Mesendoderm (in vitro differentiated cells): Measurements from ENCODE around the gene CCDC137.

ENCODE experiments used
- DNase-seq: peaks from one replicate; pipeline ENCODE4 v3.0.0; 2013
- H2AK5ac ChIP-seq: 2 replicates; pipeline ENCODE4 v1.6.1; 2013; ENCODE audit warnings: low read length, inconsistent platforms
- H2BK120ac ChIP-seq: 2 replicates; pipeline ENCODE4 v1.6.1; 2013; ENCODE audit warnings: low read depth, mild to moderate bottlenecking, low read length, moderate library complexity, mixed read lengths
- H2BK15ac ChIP-seq: replicated peaks from 2 replicates; pipeline ENCODE4 v1.6.1; 2013; ENCODE audit warnings: low read depth, mild to moderate bottlenecking, moderate library complexity
- H2BK5ac ChIP-seq: 2 replicates; pipeline ENCODE4 v1.6.1; 2013; ENCODE audit warnings: low read length, inconsistent platforms
- H3K18ac ChIP-seq: 2 replicates; pipeline ENCODE4 v1.6.1; 2013; ENCODE audit warnings: mild to moderate bottlenecking, low read length, mixed read lengths
- H3K23ac ChIP-seq: one replicate; pipeline ENCODE4 v1.6.1; 2013; ENCODE audit warnings: low read length
- H3K27ac ChIP-seq: 2 replicates; pipeline ENCODE4 v1.5.1; 2013; ENCODE audit warnings: low read depth, mild to moderate bottlenecking, inconsistent platforms, low read length, moderate library complexity
- H3K27me3 ChIP-seq: 2 replicates; pipeline ENCODE4 v1.6.1; 2013; ENCODE audit warnings: low read length, control low read depth, mild to moderate bottlenecking, inconsistent platforms; ENCODE audit not compliant: insufficient read depth, poor library complexity
- H3K36me3 ChIP-seq: 2 replicates; pipeline ENCODE4 v1.6.1; 2013; ENCODE audit warnings: low read length, inconsistent platforms; ENCODE audit not compliant: control insufficient read depth, insufficient read depth
- H3K4ac ChIP-seq: one replicate; pipeline ENCODE4 v1.6.1; 2013; ENCODE audit warnings: low read depth, mild to moderate bottlenecking, low read length, moderate library complexity
- H3K4me1 ChIP-seq: 2 replicates; pipeline ENCODE4 v1.6.1; 2013; ENCODE audit warnings: low read depth, low read length, inconsistent platforms; ENCODE audit not compliant: control insufficient read depth
- H3K4me2 ChIP-seq: 2 replicates; pipeline ENCODE4 v1.6.1; 2013; ENCODE audit warnings: low read length
- H3K4me3 ChIP-seq: 2 replicates; pipeline ENCODE4 v1.5.1; 2013; ENCODE audit warnings: mild to moderate bottlenecking, low read length
- H3K56ac ChIP-seq: one replicate; pipeline ENCODE4 v1.6.1; 2013; ENCODE audit warnings: low read length
- H3K79me1 ChIP-seq: 2 replicates; pipeline ENCODE4 v1.6.1; 2013; ENCODE audit warnings: low read length, inconsistent platforms
- H3K79me2 ChIP-seq: 2 replicates; pipeline ENCODE4 v1.6.1; 2013; ENCODE audit warnings: mild to moderate bottlenecking, low read length; ENCODE audit not compliant: control insufficient read depth, insufficient read depth
- H3K9ac ChIP-seq: 2 replicates; pipeline ENCODE4 v1.6.1; 2013; ENCODE audit warnings: low read length, inconsistent platforms
- H4K5ac ChIP-seq: one replicate; pipeline ENCODE4 v1.6.1; 2013; ENCODE audit warnings: low read length
- H4K8ac ChIP-seq: one replicate; pipeline ENCODE4 v1.6.1; 2013; ENCODE audit warnings: low read depth, mild to moderate bottlenecking, control low read depth, low read length, moderate library complexity
- WGBS: extraction: QIAGEN DNeasy Blood & Tissue Kit; methylation state at CpG from one replicate; pipeline ENCODE4 v1.1.7; 2013; ENCODE audit warnings: low lambda C conversion rate, missing lambda C conversion rate; ENCODE audit not compliant: insufficient coverage; ENCODE audit errors: extremely low coverage; 5-methylcytosine and 5-hydroxymethylcytosine counted together

The CCDC137 gene

DNA sequence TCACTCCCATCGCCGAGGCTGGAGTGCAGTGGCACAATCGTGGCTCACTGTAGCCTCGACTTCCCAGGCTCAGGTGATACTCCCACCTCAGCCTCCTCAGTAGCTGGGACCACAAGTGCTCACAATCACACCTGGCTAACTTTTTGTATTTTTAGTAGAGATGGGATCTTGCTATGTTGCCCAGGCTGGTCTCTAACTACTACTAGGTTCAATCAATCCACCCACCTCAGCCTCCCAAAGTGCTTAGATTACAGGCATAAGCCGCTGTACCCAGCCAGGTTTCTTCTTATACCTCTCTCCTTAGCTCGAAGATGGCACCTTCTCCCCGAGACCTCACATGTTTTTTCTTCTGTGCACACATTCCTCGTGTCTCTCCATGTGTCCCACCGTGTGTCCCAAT, 26.5 kb upstream of the CCDC137 start:
- Histone ChIP-seq H3K18ac (no peak overlapping the region), H2BK15ac (no peak overlapping the region), H2AK5ac (no peak overlapping the region), H2BK120ac (no peak overlapping the region), H4K5ac (no peak overlapping the region), H3K56ac (no peak overlapping the region), H3K27ac (no peak overlapping the region), H4K8ac (no peak overlapping the region), H3K9ac (no peak overlapping the region), H3K4ac (no peak overlapping the region), H3K4me3 (no peak overlapping the region), H3K79me2 (peaks cover 16% of the 10 kb centered on the region), H3K27me3 (no peaks in the 10 kb centered on the region), H3K4me1 (no peaks in the 10 kb centered on the region), H3K79me1 (peaks cover 1% of the 10 kb centered on the region), H3K4me2 (no peak overlapping the region), H3K36me3 (no peaks in the 10 kb centered on the region), H2BK5ac (no peak overlapping the region), H3K23ac (no peak overlapping the region)
- no peak for DNase-seq
- WGBS = no CpG with 5 or more reads among the region's 9 CpGs

DNA sequence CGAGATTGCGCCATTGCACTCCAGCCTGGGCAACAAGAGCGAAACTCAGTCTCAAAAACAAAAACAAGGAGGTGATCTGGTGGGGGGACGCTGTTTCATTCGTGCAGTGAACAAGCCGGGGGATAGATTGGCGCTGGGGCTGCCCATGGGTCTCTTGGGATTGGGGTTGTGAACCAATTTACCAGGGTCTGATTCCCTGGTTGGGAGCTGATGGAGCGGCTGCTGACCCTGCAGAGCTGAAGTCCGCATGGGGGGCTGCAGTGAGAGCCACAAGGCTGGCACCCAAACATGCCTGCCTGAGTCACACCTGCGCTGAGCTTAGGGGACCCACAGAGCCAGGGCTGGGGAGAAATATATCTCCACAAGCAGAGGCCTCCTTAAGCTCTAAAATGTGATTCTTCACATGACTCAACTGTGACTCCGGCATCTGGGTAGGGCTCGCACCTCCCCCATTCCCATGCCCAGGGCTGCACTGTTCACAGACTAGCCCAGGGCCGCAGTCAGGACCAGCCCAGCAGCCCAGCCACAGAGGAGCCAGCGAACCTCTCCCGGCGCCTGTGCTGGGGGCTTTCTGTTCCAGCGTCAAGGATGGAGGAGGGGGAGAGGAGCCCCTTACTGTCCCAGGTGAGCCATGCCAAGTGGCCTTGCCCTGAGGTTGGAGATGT, 24.6 kb upstream of the CCDC137 start:
- DNase-seq = peak; percentile 31
- Histone ChIP-seq H2AK5ac (no peak overlapping the region), H2BK5ac (no peak overlapping the region), H3K36me3 (no peaks in the 10 kb centered on the region), H3K27me3 (no peaks in the 10 kb centered on the region), H3K4me2 (no peak overlapping the region), H3K4me3 (no peak overlapping the region), H3K79me2 (no peaks in the 10 kb centered on the region), H3K23ac (no peak overlapping the region), H3K56ac (no peak overlapping the region), H2BK15ac (no peak overlapping the region), H3K9ac (no peak overlapping the region), H3K4me1 (no peaks in the 10 kb centered on the region), H2BK120ac (no peak overlapping the region), H3K79me1 (no peaks in the 10 kb centered on the region), H4K8ac (no peak overlapping the region), H3K18ac (no peak overlapping the region), H3K4ac (no peak overlapping the region), H4K5ac (no peak overlapping the region), H3K27ac (no peak overlapping the region)
- no CpG with 5 or more reads among the region's 17 CpGs for WGBS

DNA sequence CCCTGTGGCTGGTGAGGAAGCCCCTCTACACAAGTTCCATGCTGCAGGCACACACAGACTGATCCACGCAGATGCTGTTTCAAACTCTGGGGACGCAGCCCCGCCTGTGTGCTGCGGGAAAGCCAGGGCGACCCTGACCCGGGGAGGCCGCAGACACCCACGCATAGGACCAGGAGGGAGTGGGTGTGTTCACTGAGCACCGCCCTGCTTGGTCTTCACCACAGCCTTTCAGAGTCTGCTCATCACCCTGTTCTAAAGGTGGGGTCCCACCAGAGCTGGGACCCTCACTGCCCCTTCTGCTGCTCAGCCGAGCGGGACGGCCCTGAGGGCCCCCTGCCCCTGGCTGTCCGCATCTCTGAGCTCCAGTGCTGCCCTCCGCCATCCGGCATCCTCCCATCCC, 22.0 kb upstream of the CCDC137 start:
- Histone ChIP-seq H3K56ac (no peak overlapping the region), H3K27me3 (peaks cover 5% of the 10 kb centered on the region), H4K5ac (no peak overlapping the region), H2BK120ac (no peak overlapping the region), H3K79me2 (no peaks in the 10 kb centered on the region), H3K4ac (no peak overlapping the region), H3K4me3 (no peak overlapping the region), H2BK5ac (no peak overlapping the region), H3K27ac (no peak overlapping the region), H4K8ac (no peak overlapping the region), H3K4me1 (no peaks in the 10 kb centered on the region), H2BK15ac (no peak overlapping the region), H3K36me3 (no peaks in the 10 kb centered on the region), H3K23ac (no peak overlapping the region), H3K18ac (no peak overlapping the region), H3K9ac (no peak overlapping the region), H3K79me1 (no peaks in the 10 kb centered on the region), H2AK5ac (no peak overlapping the region), H3K4me2 (no peak overlapping the region)
- no CpG with 5 or more reads among the region's 15 CpGs for WGBS
- DNase-seq = no peak

DNA sequence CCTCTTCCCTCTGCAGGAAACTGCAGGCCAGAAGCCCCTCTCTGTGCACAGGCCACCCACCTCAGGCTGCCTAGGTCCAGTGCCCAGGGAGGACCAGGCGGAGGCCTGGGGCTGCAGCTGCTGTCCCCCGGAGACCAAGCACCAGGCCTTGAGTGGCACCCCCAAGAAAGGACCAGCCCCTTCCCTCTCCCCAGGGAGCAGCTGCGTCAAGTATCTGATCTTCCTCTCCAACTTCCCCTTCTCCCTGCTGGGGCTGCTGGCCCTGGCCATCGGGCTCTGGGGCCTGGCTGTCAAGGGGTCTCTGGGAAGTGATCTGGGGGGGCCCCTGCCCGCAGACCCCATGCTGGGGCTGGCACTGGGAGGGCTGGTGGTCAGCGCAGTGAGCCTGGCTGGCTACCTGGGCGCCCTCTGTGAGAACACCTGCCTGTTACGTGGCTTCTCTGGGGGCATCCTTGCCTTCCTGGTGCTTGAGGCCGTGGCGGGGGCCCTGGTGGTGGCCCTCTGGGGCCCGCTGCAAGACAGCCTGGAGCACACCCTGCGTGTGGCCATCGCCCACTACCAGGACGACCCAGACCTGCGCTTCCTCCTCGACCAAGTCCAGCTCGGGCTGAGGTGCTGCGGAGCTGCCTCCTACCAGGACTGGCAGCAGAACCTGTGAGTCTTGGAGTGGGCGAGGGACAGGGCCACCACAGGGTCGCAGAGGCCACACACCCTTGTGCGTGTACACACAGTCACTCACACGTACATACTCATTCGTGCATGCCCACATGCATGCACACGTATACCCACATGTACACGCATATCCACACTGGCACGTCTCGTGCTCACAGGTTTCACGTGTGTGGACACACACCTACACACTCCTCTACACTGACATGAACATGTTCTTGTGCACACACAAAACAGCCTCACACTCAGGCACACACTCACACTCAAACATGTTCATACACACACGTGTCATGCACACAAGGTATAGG, 21.3 kb upstream of the CCDC137 start:
- no peak overlapping the region for H2BK120ac ChIP-seq
- H2BK15ac ChIP-seq = no peak overlapping the region
- no peak overlapping the region for H3K27ac ChIP-seq
- H3K4me3 ChIP-seq = no peak overlapping the region
- no peak overlapping the region for H2BK5ac ChIP-seq
- DNase-seq = no peak
- H4K5ac ChIP-seq = no peak overlapping the region
- H3K18ac ChIP-seq = no peak overlapping the region
- H2AK5ac ChIP-seq = no peak overlapping the region
- H3K4me2 ChIP-seq = no peak overlapping the region
- H3K9ac ChIP-seq = no peak overlapping the region
- H3K79me1 ChIP-seq = no peaks in the 10 kb centered on the region
- no peak overlapping the region for H3K23ac ChIP-seq
- H3K56ac ChIP-seq = no peak overlapping the region
- no CpG with 5 or more reads among the region's 29 CpGs for WGBS
- H3K4ac ChIP-seq = no peak overlapping the region
- no peaks in the 10 kb centered on the region for H3K4me1 ChIP-seq
- peaks cover 5% of the 10 kb centered on the region for H3K27me3 ChIP-seq
- H3K79me2 ChIP-seq = no peaks in the 10 kb centered on the region
- no peak overlapping the region for H4K8ac ChIP-seq
- no peaks in the 10 kb centered on the region for H3K36me3 ChIP-seq

DNA sequence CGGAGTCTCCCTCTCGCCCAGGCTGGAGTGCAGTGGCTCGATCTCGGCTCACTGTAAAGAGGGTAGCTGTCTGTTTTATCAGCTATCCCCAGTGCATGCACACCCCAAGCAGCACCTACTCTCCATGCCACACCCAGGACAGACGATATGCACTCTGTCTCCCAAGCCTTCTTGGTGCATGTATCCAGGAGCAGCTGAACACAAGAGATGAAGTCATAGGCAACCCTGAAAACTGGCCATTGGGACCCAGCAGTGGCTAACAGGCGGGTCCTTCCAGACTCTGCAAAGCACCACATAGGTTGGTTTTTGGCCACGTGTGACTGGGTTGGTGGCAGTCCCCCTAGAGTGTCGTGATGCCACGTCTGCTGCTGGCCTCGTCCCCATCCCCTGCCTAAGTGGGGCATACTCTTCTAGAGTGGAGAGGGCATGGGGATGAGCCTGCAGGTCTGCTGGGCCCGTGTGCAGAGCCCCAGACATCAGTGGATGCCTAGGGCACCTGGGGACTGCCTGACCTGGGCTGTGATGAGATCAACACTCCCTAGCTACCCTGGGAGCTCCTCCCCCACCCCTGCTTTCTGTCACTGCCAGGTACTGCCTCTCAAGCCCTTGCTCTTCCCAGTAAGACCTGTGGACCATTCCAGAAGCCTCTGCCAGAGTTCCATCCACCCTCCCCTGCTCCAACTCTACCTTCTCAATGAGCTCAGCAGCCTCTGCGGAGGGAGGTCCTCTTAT, 19.5 kb upstream of the CCDC137 start:
- H3K36me3 ChIP-seq = no peaks in the 10 kb centered on the region
- no peak overlapping the region for H3K27ac ChIP-seq
- H3K9ac ChIP-seq = no peak overlapping the region
- WGBS = no CpG with 5 or more reads among the region's 12 CpGs
- H3K4me2 ChIP-seq = no peak overlapping the region
- H3K4me3 ChIP-seq = no peak overlapping the region
- H2BK15ac ChIP-seq = no peak overlapping the region
- H3K23ac ChIP-seq = no peak overlapping the region
- H3K27me3 ChIP-seq = peaks cover 5% of the 10 kb centered on the region
- DNase-seq = no peak
- no peaks in the 10 kb centered on the region for H3K79me1 ChIP-seq
- no peak overlapping the region for H2BK5ac ChIP-seq
- H3K4me1 ChIP-seq = no peaks in the 10 kb centered on the region
- no peak overlapping the region for H3K4ac ChIP-seq
- H3K79me2 ChIP-seq = no peaks in the 10 kb centered on the region
- H4K8ac ChIP-seq = no peak overlapping the region
- H4K5ac ChIP-seq = no peak overlapping the region
- no peak overlapping the region for H2AK5ac ChIP-seq
- H2BK120ac ChIP-seq = no peak overlapping the region
- H3K18ac ChIP-seq = no peak overlapping the region
- H3K56ac ChIP-seq = no peak overlapping the region
